ENCODE data around the gene ACBD7. TPM values are rescaled to one million over a fixed set of nuclear protein-coding genes. Genes with fewer than 3 reads are reported as not detected.

The ACBD7 gene
- total RNA-seq, 1 experiment from 2014 or later = 1.8 TPM

- intact Hi-C loops (cut with micrococcal nuclease; ENCODE audit: unreplicated experiment) (no loop called here), in situ Hi-C loops (cut with HindIII; ENCODE audit: low pct_unique_long_range_greater_than_20kb, low sequenced_read_pairs) (no loop called here)
- Histone ChIP-seq H3K36me3 (ENCODE audit: control insufficient read depth, insufficient read depth, low read length) (peaks cover 3% of the 10 kb centered on the region; the same call in 1 of the 2 replicates), H3K27ac (ENCODE audit: low read length) (peak within 1 kb of the TSS; percentile 92), H3K4me1 (ENCODE audit: control insufficient read depth, insufficient read depth, low read length) (peaks cover 13% of the 10 kb centered on the region; the same call in 1 of the 2 replicates), H3K4me3 (ENCODE audit: low read depth in 2 of 2, low read length in 2 of 2) (peak within 1 kb of the TSS; percentile 76 to 90), H3K27me3 (ENCODE audit: control insufficient read depth, insufficient read depth, low read length) (no peaks in the 10 kb centered on the region), H3K9me3 (ENCODE audit: control insufficient read depth, insufficient read depth, low read depth, low read length) (no peaks in the 10 kb centered on the region)
- BruUV-seq (replicated peaks) = no TSS peak
- ATAC-seq (peak; percentile 93), DNase-seq (ENCODE audit: low read depth, low spot score) (peak; percentile 64)
- ChIA-PET CTCF (no interaction called here), POLR2A (no interaction called here)
- TF ChIP-seq CTCF (IDR thresholded peaks at IDR 0.05) (no peak), REST (IDR thresholded peaks at IDR 0.05; ENCODE audit: insufficient read depth in 1 of 2, low read depth in 2 of 2, low read length in 1 of 2) (0 out of 4 replicates have a peak, but pooled peaks of 1 of the 2 experiments have one; percentile 27), SIN3A (IDR thresholded peaks at IDR 0.05; ENCODE audit: borderline replicate concordance, insufficient read depth, low read depth, low read length) (peak; percentile 57; the same call in 1 of the 2 replicates), TCF7L2 (IDR thresholded peaks at IDR 0.05; ENCODE audit: low read depth, low read length) (0 out of 2 replicates have a peak, but pooled peaks have one; percentile 20), POLR2AphosphoS5 (IDR thresholded peaks at IDR 0.05; ENCODE audit: low read depth, low read length) (peak; percentile 79)
These were observed 8.6 kb upstream of the ACBD7 start, which contains the start of gene RPP38 for GRCh38 chr10:15097011-15097812. Gene RPP38, plus strand, starts transcription at chr10:15097355. Its CDS starts 5,960 bp downstream, at chr10:15103315.

- ATAC-seq (peak; percentile 48), DNase-seq (ENCODE audit: low read depth, low spot score) (no peak)
- Histone ChIP-seq H3K27ac (ENCODE audit: low read length) (peak overlapping the region; percentile 66), H3K4me1 (ENCODE audit: control insufficient read depth, insufficient read depth, low read length) (peaks cover 13% of the 10 kb centered on the region; the same call in 1 of the 2 replicates), H3K9me3 (ENCODE audit: control insufficient read depth, insufficient read depth, low read depth, low read length) (no peaks in the 10 kb centered on the region), H3K4me3 (ENCODE audit: low read depth in 2 of 2, low read length in 2 of 2) (peak overlapping the region; percentile 76 to 90), H3K27me3 (ENCODE audit: control insufficient read depth, insufficient read depth, low read length) (no peaks in the 10 kb centered on the region), H3K36me3 (ENCODE audit: control insufficient read depth, insufficient read depth, low read length) (peaks cover 3% of the 10 kb centered on the region; the same call in 1 of the 2 replicates)
- TF ChIP-seq POLR2AphosphoS5 (IDR thresholded peaks at IDR 0.05; ENCODE audit: low read depth, low read length) (no peak), CTCF (IDR thresholded peaks at IDR 0.05) (no peak), SIN3A (IDR thresholded peaks at IDR 0.05; ENCODE audit: borderline replicate concordance, insufficient read depth, low read depth, low read length) (no peak), TCF7L2 (IDR thresholded peaks at IDR 0.05; ENCODE audit: low read depth, low read length) (no peak), REST (IDR thresholded peaks at IDR 0.05; ENCODE audit: insufficient read depth in 1 of 2, low read depth in 2 of 2, low read length in 1 of 2) (no peak)
- CTCF ChIA-PET = no interaction called here
- TSS peak; percentile 85 for BruUV-seq (replicated peaks)
- intact Hi-C loops (cut with micrococcal nuclease; ENCODE audit: unreplicated experiment) = no loop called here
- in situ Hi-C loops (cut with HindIII; ENCODE audit: low pct_unique_long_range_greater_than_20kb, low sequenced_read_pairs) = no loop called here
- POLR2A ChIA-PET = no interaction called here
These were observed 8.1 kb upstream of the ACBD7 start for GRCh38 chr10:15096661-15097010.

Data from Panc1 (cell line).